Parathyroid adenoma (tissue), 2 donors: ENCODE data around the gene SYT11.
A peak's percentile ranks its signal among the peaks of the same experiment; 100 is the strongest.

Experiments
- H2AFZ ChIP-seq: fragments of 300-600 bp; sonication (generic); one replicate; pipeline ENCODE4 v1.7.0; 2017; ENCODE audit warnings: antibody characterized with exemption, mild to moderate bottlenecking
- H3K27ac ChIP-seq: fragments of 300-600 bp; sonication (generic); one replicate; pipeline ENCODE4 v1.7.0; 2017
- H3K27me3 ChIP-seq: fragments of 300-600 bp; sonication (generic); one replicate; pipeline ENCODE4 v1.7.0; 2017; ENCODE audit warnings: low read length; ENCODE audit not compliant: control insufficient read depth, insufficient read depth
- H3K36me3 ChIP-seq: fragments of 300-600 bp; sonication (generic); one replicate; pipeline ENCODE4 v1.7.0; 2017; ENCODE audit warnings: low read length; ENCODE audit not compliant: control insufficient read depth, insufficient read depth
- H3K4me1 ChIP-seq: fragments of 300-600 bp; sonication (generic); one replicate; pipeline ENCODE4 v1.7.0; 2017; ENCODE audit warnings: control low read depth
- H3K4me2 ChIP-seq: fragments of 300-600 bp; sonication (generic); one replicate; pipeline ENCODE4 v1.7.0; 2017; ENCODE audit warnings: low read length
- H3K4me3 ChIP-seq: fragments of 300-600 bp; sonication (generic); one replicate; pipeline ENCODE4 v1.7.0; 2017; ENCODE audit warnings: low read depth, low read length
- H3K79me2 ChIP-seq: fragments of 300-600 bp; sonication (generic); one replicate; pipeline ENCODE4 v1.7.0; 2017; ENCODE audit warnings: control low read depth
- H3K9ac ChIP-seq: fragments of 300-600 bp; sonication (generic); one replicate; pipeline ENCODE4 v1.7.0; 2017; ENCODE audit warnings: mild to moderate bottlenecking
- H3K9me3 ChIP-seq: fragments of 300-600 bp; sonication (generic); one replicate; pipeline ENCODE4 v1.7.0; 2017; ENCODE audit warnings: low read length; ENCODE audit not compliant: control insufficient read depth
- TF ChIP-seq, protein P1 (sequence below): fragments of 300-600 bp; sonication (generic); IDR thresholded peaks from one replicate; pipeline ENCODE4 v1.7.0; 2017; ENCODE audit warnings: antibody characterized with exemption, mild to moderate bottlenecking
- donor health status: primary hyperparathyroidism.

SYT11 gene, protein sequence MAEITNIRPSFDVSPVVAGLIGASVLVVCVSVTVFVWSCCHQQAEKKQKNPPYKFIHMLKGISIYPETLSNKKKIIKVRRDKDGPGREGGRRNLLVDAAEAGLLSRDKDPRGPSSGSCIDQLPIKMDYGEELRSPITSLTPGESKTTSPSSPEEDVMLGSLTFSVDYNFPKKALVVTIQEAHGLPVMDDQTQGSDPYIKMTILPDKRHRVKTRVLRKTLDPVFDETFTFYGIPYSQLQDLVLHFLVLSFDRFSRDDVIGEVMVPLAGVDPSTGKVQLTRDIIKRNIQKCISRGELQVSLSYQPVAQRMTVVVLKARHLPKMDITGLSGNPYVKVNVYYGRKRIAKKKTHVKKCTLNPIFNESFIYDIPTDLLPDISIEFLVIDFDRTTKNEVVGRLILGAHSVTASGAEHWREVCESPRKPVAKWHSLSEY

DNA sequence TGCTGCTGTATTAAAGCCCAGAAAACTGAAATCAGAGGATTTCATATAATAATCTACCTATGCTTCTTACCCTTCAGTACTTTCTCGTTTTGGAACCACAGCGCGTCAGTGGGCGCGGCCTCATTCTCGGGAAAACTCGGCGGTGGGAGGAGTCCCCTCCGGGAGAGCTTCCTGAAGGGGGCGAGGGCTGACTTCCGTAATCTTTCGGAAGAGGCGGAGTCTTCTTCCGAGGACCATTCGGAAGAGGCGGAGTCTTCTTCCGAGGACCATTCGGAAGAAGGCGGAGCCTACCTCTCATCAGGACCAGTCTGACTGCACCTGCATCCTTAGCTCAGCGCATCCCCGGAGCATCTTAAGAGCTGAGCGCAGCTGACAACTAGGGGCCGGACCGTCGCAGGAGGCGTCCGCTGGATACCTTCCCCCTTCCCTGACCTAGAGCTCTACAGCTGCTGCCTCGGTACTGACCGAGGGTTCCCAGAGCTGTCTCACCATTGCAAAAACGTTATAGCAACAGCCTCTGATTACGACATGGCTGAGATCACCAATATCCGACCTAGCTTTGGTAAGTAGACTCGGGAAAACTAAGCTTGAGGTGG lies at the start of gene SYT11:
Gene SYT11, plus strand, starts transcription at position 334 of the 596 bp plus-strand sequence. Its CDS starts 195 bp downstream, at position 529.
- Histone ChIP-seq H3K9me3 (no peaks in the 10 kb centered on the region), H3K36me3 (no peaks in the 10 kb centered on the region), H2AFZ (peak within 1 kb of the TSS; percentile 75), H3K79me2 (peaks cover 5% of the 10 kb centered on the region), H3K4me1 (peaks cover 5% of the 10 kb centered on the region), H3K4me3 (peak within 1 kb of the TSS; percentile 69), H3K4me2 (peak within 1 kb of the TSS; percentile 94), H3K9ac (no peak within 1 kb of the TSS), H3K27ac (peak within 1 kb of the TSS; percentile 74), H3K27me3 (no peaks in the 10 kb centered on the region)
- TF ChIP-seq, protein P1, sequence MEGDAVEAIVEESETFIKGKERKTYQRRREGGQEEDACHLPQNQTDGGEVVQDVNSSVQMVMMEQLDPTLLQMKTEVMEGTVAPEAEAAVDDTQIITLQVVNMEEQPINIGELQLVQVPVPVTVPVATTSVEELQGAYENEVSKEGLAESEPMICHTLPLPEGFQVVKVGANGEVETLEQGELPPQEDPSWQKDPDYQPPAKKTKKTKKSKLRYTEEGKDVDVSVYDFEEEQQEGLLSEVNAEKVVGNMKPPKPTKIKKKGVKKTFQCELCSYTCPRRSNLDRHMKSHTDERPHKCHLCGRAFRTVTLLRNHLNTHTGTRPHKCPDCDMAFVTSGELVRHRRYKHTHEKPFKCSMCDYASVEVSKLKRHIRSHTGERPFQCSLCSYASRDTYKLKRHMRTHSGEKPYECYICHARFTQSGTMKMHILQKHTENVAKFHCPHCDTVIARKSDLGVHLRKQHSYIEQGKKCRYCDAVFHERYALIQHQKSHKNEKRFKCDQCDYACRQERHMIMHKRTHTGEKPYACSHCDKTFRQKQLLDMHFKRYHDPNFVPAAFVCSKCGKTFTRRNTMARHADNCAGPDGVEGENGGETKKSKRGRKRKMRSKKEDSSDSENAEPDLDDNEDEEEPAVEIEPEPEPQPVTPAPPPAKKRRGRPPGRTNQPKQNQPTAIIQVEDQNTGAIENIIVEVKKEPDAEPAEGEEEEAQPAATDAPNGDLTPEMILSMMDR: no peak

DNA sequence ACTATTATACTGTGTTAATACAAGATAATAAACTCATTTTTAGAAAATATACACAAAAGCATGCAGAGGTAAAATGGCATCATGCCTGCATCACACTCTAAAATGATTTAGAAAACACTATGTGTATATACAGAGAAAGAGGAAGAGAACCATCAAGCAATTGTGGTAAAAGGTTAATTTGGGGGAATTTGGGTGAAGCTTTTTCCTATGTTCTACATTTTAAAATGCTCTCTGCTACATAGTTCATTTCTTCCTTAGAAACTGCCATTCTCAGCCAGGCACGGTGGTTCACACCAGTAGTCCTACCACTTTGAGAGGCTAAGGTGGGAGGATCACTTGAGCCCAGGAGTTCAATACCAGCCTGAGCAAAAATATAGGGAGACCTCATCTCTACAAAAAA lies 46.5 kb upstream of the SYT11 start:
- no peak overlapping the region for H3K9ac ChIP-seq
- no peak overlapping the region for H3K27ac ChIP-seq
- no peak overlapping the region for H3K4me2 ChIP-seq
- H3K79me2 ChIP-seq: no peaks in the 10 kb centered on the region
- no peaks in the 10 kb centered on the region for H3K4me1 ChIP-seq
- no peaks in the 10 kb centered on the region for H3K36me3 ChIP-seq
- H3K27me3 ChIP-seq: no peaks in the 10 kb centered on the region
- TF ChIP-seq, protein P1: no peak
- H3K4me3 ChIP-seq: no peak overlapping the region
- no peaks in the 10 kb centered on the region for H3K9me3 ChIP-seq
- no peak overlapping the region for H2AFZ ChIP-seq

DNA sequence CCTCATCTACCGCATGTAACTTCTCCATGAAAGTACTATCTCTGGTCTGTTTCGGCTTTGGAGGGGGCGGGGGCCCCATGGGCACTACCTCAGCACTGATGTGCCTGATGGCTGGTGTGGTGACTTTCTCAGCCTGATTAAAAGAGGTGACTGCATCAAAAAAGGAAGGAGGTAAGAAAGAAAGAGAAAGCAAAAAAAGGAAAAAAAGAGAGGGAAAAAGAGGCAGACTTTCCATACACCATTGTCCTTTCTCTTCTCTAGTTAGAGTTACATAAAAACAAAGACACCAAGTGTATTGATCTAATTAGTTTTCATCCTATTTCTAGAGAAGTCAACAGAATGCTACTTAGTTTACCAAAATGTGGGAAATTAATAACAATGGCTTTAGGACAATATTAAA lies 45.7 kb upstream of the SYT11 start:
- no peaks in the 10 kb centered on the region for H3K36me3 ChIP-seq

DNA sequence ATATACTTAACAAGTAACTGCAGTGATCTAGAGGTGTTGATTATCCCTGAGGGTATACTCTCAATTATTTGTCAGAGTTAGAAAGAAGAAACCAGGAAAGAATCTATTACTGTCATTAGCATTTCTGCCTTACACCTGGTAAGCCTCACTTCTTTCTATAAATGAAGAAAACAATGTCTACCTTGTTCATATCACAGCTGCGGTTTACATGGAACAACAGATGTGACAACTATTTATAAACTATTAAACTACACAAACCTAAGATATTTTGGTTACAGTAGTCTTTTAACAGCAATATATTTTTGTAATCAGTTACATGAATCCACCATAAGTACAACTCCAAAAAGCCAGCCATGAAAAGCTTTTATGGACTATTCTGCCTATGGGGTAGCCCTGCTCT lies 43.0 kb upstream of the SYT11 start:
- no peaks in the 10 kb centered on the region for H3K79me2 ChIP-seq
- no peaks in the 10 kb centered on the region for H3K36me3 ChIP-seq
- no peaks in the 10 kb centered on the region for H3K27me3 ChIP-seq
- no peaks in the 10 kb centered on the region for H3K4me1 ChIP-seq
- H3K9me3 ChIP-seq: no peaks in the 10 kb centered on the region
- no peak overlapping the region for H3K4me3 ChIP-seq
- H3K27ac ChIP-seq: no peak overlapping the region
- TF ChIP-seq, protein P1: no peak
- no peak overlapping the region for H3K4me2 ChIP-seq
- H3K9ac ChIP-seq: no peak overlapping the region
- H2AFZ ChIP-seq: no peak overlapping the region

More for the DNA sequence above, 45.7 kb upstream of the SYT11 start:
- no peak overlapping the region for H2AFZ ChIP-seq
- H3K4me3 ChIP-seq: no peak overlapping the region
- TF ChIP-seq, protein P1: no peak
- H3K79me2 ChIP-seq: no peaks in the 10 kb centered on the region
- H3K4me2 ChIP-seq: no peak overlapping the region
- H3K9me3 ChIP-seq: no peaks in the 10 kb centered on the region
- no peaks in the 10 kb centered on the region for H3K27me3 ChIP-seq
- no peak overlapping the region for H3K27ac ChIP-seq
- no peak overlapping the region for H3K9ac ChIP-seq
- H3K4me1 ChIP-seq: no peaks in the 10 kb centered on the region
